GM18520 (cell line): Measurements from ENCODE around the gene NPAS3.
"Not testable (repeated sequence)": the region's sequence is repeated elsewhere in the genome, so short reads cannot be mapped to it uniquely, and the experiment has no call there.

Source experiments
- ATAC-seq: cut with Tn5 transposase; IDR thresholded peaks from one replicate; pipeline ENCODE4 v1.9.1; 2021; ENCODE audit not compliant: unreplicated experiment

The NPAS3 gene

GRCh38 chr14:33068040-33068439 lies 129.4 kb downstream of the NPAS3 start:
- ATAC-seq: no peak

GRCh38 chr14:33068626-33069025 lies 129.9 kb downstream of the NPAS3 start:
- ATAC-seq: no peak

- ATAC-seq: no peak
These were observed 131.8 kb downstream of the NPAS3 start for GRCh38 chr14:33070475-33070874.

- ATAC-seq: no peak
These were observed 134.3 kb downstream of the NPAS3 start for GRCh38 chr14:33073023-33073422.

GRCh38 chr14:33081259-33081658 lies 142.6 kb downstream of the NPAS3 start:
- ATAC-seq: no peak

GRCh38 chr14:33085799-33086198 lies 147.1 kb downstream of the NPAS3 start:
- ATAC-seq: no peak

GRCh38 chr14:33088274-33088673 lies 149.6 kb downstream of the NPAS3 start:
- ATAC-seq: not testable (repeated sequence)

GRCh38 chr14:33098016-33098415 lies 159.3 kb downstream of the NPAS3 start:
- no peak for ATAC-seq

- ATAC-seq: no peak
These were observed 164.8 kb downstream of the NPAS3 start for GRCh38 chr14:33103489-33103888.

- no peak for ATAC-seq
These were observed 165.3 kb downstream of the NPAS3 start for GRCh38 chr14:33103966-33104365.

- ATAC-seq: no peak
These were observed 172.2 kb downstream of the NPAS3 start for GRCh38 chr14:33110737-33111443.

GRCh38 chr14:33114331-33114730 lies 175.7 kb downstream of the NPAS3 start:
- ATAC-seq: no peak

- ATAC-seq: no peak
These were observed 180.0 kb downstream of the NPAS3 start for GRCh38 chr14:33118668-33119067.

GRCh38 chr14:33120341-33120740 lies 181.7 kb downstream of the NPAS3 start:
- ATAC-seq: no peak

- no peak for ATAC-seq
These were observed 182.3 kb downstream of the NPAS3 start for GRCh38 chr14:33120966-33121365.

GRCh38 chr14:33123281-33123680 lies 184.6 kb downstream of the NPAS3 start:
- ATAC-seq: no peak

- ATAC-seq: no peak
These were observed 187.8 kb downstream of the NPAS3 start for GRCh38 chr14:33126433-33126832.

GRCh38 chr14:33127531-33127930 lies 188.9 kb downstream of the NPAS3 start:
- no peak for ATAC-seq

- ATAC-seq: no peak
These were observed 193.1 kb downstream of the NPAS3 start for GRCh38 chr14:33131801-33132200.

- no peak for ATAC-seq
These were observed 195.5 kb downstream of the NPAS3 start for GRCh38 chr14:33134162-33134561.

- no peak for ATAC-seq
These were observed 196.3 kb downstream of the NPAS3 start for GRCh38 chr14:33134975-33135374.

GRCh38 chr14:33150666-33151428 lies 212.2 kb downstream of the NPAS3 start:
- no peak for ATAC-seq
